Stimulated activated CD4-positive, alpha-beta T cell treated with anti-CD3 and anti-CD28 coated beads, TNF-alpha, amount 100 ng/mL, for 4 hours (primary cell): ENCODE results near the gene ADIG.

Experiments
- DNase-seq, 3 experiments: peaks; one replicate each; pipeline ENCODE4 v3.0.0-alpha.2; 2020; ENCODE audit warnings: low read depth in 3 of 3

ADIG gene

GRCh38 chr20:38581013-38581412 is at the start of gene ADIG:
Gene ADIG, plus strand, starts transcription at chr20:38581197. Its CDS starts 54 bp downstream, at chr20:38581251.
- no peak for DNase-seq

- no peak for DNase-seq
Observed at GRCh38 chr20:38534756-38535155, 46.2 kb upstream of the ADIG start.

- no peak for DNase-seq
Observed at GRCh38 chr20:38536310-38536709, 44.7 kb upstream of the ADIG start.

GRCh38 chr20:38537176-38537575 is 43.8 kb upstream of the ADIG start:
- no peak for DNase-seq

- no peak for DNase-seq
Observed at GRCh38 chr20:38538789-38539188, 42.2 kb upstream of the ADIG start.

- no peak for DNase-seq
Observed at GRCh38 chr20:38543014-38543906, 37.7 kb upstream of the ADIG start.

- no peak for DNase-seq
Observed at GRCh38 chr20:38545771-38546170, 35.2 kb upstream of the ADIG start.

GRCh38 chr20:38547288-38548085 is 33.5 kb upstream of the ADIG start:
- no peak for DNase-seq

- no peak for DNase-seq
Observed at GRCh38 chr20:38548356-38549083, 32.5 kb upstream of the ADIG start.

- DNase-seq, result no peak
Observed at GRCh38 chr20:38550274-38550673, 30.7 kb upstream of the ADIG start.

GRCh38 chr20:38551056-38551626 is 29.9 kb upstream of the ADIG start:
- DNase-seq, result no peak

GRCh38 chr20:38554986-38555385 is 26.0 kb upstream of the ADIG start:
- no peak for DNase-seq

GRCh38 chr20:38555395-38555794 is 25.6 kb upstream of the ADIG start:
- no peak for DNase-seq

GRCh38 chr20:38557174-38557573 is 23.8 kb upstream of the ADIG start:
- no peak for DNase-seq

- no peak for DNase-seq
Observed at GRCh38 chr20:38558596-38559360, 22.2 kb upstream of the ADIG start.

- DNase-seq, result no peak
Observed at GRCh38 chr20:38559764-38560163, 21.2 kb upstream of the ADIG start.

- DNase-seq, result no peak
Observed at GRCh38 chr20:38563802-38564431, 17.1 kb upstream of the ADIG start.

- DNase-seq, result no peak
Observed at GRCh38 chr20:38564680-38565079, 16.3 kb upstream of the ADIG start.

GRCh38 chr20:38566036-38566598 is 14.9 kb upstream of the ADIG start:
- no peak for DNase-seq
